ENCODE measurements around the gene HIPK3.
A peak's percentile ranks its signal among the peaks of the same experiment; 100 is the strongest.

HIPK3 gene

DNA sequence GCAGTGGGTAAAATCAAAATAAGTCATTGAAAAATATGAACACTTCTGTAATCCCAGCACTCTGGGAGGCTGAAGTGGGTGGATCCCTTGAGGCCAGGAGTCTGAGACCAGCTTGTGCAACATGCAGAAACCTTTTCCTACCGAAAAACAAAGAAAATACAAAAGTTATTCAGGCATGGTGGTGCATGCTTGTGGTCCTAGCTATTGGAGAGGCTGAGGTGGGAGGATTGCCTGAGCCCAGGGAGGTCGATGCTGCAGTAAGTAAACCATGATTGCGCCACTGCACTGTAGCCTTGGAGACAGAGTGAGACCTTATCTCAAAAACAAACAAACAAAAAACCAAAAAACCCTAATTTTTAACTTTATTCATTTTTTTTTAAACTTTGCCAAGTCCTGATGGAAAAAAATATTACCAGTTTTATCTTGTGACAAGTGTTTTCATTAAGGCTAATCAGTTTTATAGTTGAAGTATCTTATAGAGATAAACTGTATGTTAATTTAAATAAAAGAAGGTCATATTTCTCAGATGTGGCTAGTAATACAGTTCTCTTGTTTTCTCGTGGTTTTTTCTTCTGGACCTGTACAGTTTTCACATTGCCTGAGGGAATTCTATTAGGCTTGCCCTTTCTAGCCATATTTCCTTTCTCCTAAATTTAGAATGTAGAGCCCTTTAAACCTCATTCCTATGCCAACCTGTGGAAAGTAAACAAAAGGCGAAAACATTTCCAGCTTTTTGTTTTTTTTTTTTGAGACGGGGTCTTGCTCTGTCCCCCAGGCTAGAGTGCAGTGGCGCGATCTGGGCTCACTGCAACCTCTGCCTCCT, 9.4 kb downstream of the HIPK3 start:
- DNase-seq (ENCODE audit: low read depth, low spot score) = peak; percentile 71
- TF ChIP-seq, protein P1, sequence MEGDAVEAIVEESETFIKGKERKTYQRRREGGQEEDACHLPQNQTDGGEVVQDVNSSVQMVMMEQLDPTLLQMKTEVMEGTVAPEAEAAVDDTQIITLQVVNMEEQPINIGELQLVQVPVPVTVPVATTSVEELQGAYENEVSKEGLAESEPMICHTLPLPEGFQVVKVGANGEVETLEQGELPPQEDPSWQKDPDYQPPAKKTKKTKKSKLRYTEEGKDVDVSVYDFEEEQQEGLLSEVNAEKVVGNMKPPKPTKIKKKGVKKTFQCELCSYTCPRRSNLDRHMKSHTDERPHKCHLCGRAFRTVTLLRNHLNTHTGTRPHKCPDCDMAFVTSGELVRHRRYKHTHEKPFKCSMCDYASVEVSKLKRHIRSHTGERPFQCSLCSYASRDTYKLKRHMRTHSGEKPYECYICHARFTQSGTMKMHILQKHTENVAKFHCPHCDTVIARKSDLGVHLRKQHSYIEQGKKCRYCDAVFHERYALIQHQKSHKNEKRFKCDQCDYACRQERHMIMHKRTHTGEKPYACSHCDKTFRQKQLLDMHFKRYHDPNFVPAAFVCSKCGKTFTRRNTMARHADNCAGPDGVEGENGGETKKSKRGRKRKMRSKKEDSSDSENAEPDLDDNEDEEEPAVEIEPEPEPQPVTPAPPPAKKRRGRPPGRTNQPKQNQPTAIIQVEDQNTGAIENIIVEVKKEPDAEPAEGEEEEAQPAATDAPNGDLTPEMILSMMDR (IDR thresholded peaks at IDR 0.05; ENCODE audit: low read depth, low read length) = no peak
- no peak overlapping the region for H3K4me3 ChIP-seq (ENCODE audit: low read depth, low read length)
- in situ Hi-C loops (cut with HindIII; ENCODE audit: low sequenced_read_pairs) = no loop called here

DNA sequence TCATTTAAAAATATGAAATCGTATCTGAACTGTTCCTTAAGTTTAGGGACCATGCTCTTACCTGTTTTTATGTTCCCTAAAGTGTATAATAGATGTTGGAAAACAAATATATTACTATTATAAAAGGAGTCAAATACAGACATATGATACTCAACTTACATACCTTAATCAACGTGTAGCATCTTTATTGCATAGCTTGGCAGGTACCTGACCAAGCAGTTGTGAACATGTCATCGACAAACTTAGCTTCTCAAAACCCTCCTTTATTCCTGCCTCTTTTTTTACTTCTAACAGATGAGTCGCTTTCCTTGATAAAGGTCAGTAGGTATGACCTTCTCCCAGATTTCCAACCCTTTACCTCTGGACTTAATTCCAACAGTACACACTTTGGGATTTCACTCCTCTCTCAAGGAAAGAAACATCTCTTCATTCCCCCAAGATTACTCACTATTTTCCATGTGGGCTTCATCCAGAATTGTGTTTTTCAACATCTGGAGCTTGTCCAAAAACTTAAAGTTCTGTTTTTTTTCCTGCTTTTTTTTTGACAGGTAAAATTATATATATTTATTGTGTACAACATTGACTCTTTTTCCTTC, 11.9 kb downstream of the HIPK3 start:
- no peak overlapping the region for H3K4me3 ChIP-seq (ENCODE audit: low read depth, low read length)
- TF ChIP-seq, protein P1 (IDR thresholded peaks at IDR 0.05; ENCODE audit: low read depth, low read length) = no peak
- in situ Hi-C loops (cut with HindIII; ENCODE audit: low sequenced_read_pairs) = no loop called here
- DNase-seq (ENCODE audit: low read depth, low spot score) = peak; percentile 23

DNA sequence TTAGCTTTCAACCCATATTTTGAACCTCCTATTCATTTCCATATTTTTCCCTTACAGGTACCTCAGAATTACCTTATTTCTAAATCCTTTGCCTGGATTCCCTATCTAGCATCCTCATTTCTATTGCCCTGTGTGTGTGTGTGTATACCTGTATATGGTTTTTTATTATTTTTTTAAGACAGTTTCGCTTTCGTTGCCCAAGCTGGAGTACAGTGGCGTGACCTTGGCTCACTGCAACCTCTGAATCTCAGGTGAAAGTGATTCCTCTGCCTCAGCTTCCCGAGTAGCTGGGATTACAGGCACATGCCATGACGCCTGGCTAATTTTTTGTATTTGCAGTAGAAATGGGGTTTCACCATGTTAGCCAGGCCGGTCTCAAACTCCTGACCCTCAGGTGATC, 12.6 kb downstream of the HIPK3 start:
- TF ChIP-seq, protein P1 (IDR thresholded peaks at IDR 0.05; ENCODE audit: low read depth, low read length) = no peak
- no peak for DNase-seq (ENCODE audit: low read depth, low spot score)
- in situ Hi-C loops (cut with HindIII; ENCODE audit: low sequenced_read_pairs) = no loop called here
- H3K4me3 ChIP-seq (ENCODE audit: low read depth, low read length) = no peak overlapping the region

DNA sequence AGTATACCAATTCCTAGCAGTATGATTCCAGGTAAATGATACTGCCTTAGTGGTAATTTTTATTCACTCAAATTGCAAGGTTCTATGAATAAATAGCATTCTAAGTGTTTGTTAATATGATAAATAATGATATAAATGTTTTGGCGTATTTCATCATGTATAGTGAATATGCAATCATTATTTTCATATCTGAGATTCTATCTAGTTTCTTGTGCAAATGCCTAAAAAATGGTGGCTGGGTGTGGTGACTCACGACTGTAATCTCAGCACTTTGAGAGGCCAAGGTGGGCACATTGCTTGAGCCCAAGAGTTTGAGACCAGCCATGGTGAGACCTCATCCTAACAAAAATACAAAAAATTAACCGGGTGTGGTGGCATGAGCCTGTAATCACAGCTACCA, 13.9 kb downstream of the HIPK3 start:
- TF ChIP-seq, protein P1 (IDR thresholded peaks at IDR 0.05; ENCODE audit: low read depth, low read length) = no peak
- in situ Hi-C loops (cut with HindIII; ENCODE audit: low sequenced_read_pairs) = no loop called here
- H3K4me3 ChIP-seq (ENCODE audit: low read depth, low read length) = no peak overlapping the region
- DNase-seq (ENCODE audit: low read depth, low spot score) = no peak

DNA sequence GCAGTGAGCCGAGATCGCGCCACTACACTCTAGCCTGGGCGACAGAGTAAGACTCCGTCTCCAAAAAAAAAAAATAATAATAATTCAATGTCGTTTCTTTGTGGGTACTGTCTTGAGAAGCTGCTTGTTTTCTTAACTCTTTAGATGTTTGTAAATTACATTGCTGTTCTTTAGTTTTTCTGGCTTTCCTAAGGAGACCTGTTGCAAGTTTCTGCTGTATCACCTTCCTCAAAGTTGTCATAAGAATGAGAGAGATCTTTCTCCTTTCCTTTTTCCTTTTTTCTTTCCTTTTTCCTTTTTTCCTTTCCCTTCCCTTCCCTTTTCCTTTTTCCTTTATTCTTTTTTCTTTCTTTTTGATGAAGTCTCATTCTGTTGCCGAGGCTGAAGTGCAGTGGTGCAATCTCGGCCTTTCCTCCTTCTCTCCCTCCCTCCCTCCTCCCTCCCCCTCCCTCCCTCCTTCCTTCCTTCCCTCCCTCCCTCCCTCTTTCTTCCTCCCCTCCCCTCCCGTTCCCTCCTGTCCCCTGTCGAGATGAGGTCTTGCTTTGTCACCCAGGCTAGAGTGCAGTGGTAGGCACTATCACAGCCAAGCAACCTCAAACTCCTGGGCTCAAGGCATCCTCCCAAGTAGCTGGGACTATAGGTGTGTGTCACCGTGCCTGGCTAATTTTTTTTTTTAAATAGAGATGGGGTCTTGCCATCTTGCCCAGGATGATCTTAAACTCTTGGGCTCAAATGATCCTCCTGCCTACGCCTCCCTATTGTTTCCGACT, 15.3 kb downstream of the HIPK3 start:
- no peak overlapping the region for H3K4me3 ChIP-seq (ENCODE audit: low read depth, low read length)
- DNase-seq (ENCODE audit: low read depth, low spot score) = no peak
- in situ Hi-C loops (cut with HindIII; ENCODE audit: low sequenced_read_pairs) = no loop called here
- TF ChIP-seq, protein P1 (IDR thresholded peaks at IDR 0.05; ENCODE audit: low read depth, low read length) = no peak

DNA sequence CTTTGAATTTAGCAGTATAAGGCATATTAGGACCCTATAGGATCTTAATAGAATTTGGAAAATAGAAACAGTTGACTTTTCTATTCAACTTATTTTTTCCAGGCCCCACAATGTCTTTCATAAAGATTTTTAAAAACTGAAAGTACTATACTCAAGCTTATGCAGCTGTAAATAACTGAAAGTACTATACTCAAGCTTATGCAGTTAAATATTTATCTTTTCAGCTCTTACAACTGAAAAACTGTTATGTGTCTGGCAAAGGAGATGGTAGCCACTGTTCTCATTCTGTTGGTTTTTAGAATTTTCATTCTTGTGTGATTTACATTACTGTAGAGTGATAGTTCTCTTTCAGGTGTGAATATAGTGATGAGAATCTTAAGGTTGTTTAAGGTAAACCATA, 16.5 kb downstream of the HIPK3 start:
- TF ChIP-seq, protein P1 (IDR thresholded peaks at IDR 0.05; ENCODE audit: low read depth, low read length) = no peak
- no peak overlapping the region for H3K4me3 ChIP-seq (ENCODE audit: low read depth, low read length)
- in situ Hi-C loops (cut with HindIII; ENCODE audit: low sequenced_read_pairs) = no loop called here
- DNase-seq (ENCODE audit: low read depth, low spot score) = no peak

All from astrocyte of the spinal cord (primary cell).